Transverse colon (tissue), 4 donors: Measurements from ENCODE around the gene VAV2. TPM values are rescaled to one million over a fixed set of nuclear protein-coding genes. Genes with fewer than 3 reads are reported as not detected.

Experiments
- DNase-seq: peaks from one replicate; pipeline ENCODE4 v3.0.0-alpha.2; 2019
- H3K27ac ChIP-seq, 4 donors: fragments of 200-600 bp; sonication (generic); 2 replicates each; pipeline ENCODE4 v1.5.1; 2016 to 2018; ENCODE audit warnings: inconsistent platforms in 4 of 4
- H3K27me3 ChIP-seq: fragments of 200-600 bp; sonication (generic); 2 replicates; pipeline ENCODE4 v1.5.1; 2017; ENCODE audit warnings: inconsistent platforms
- H3K36me3 ChIP-seq, 4 donors: fragments of 200-600 bp; sonication (generic); 2 replicates each; pipeline ENCODE4 v1.5.1; 2017 to 2019; ENCODE audit warnings: inconsistent platforms in 4 of 4
- H3K4me1 ChIP-seq, 4 donors: fragments of 200-600 bp; sonication (generic); 2 replicates each; pipeline ENCODE4 v1.5.1; 2017 to 2020; ENCODE audit warnings: inconsistent platforms in 4 of 4
- H3K4me3 ChIP-seq, 4 donors: fragments of 200-600 bp; sonication (generic); 1 replicate in 1 of 4; 2 replicates in 3 of 4; pipeline versions ENCODE4 v1.5.1 to v1.6.1; 2017 to 2019; ENCODE audit warnings: inconsistent platforms in 4 of 4
- H3K9me3 ChIP-seq, 2 donors: fragments of 200-600 bp; sonication (generic); 2 replicates each; pipeline ENCODE4 v1.5.1; 2017 to 2019; ENCODE audit warnings: inconsistent platforms in 2 of 2
- EP300 ChIP-seq: sonication (generic); formaldehyde crosslinking; IDR thresholded peaks from one replicate; pipeline ENCODE4 v1.6.1; 2017; ENCODE audit warnings: antibody characterized with exemption, low read depth
- POLR2A ChIP-seq: fragments of 450-650 bp; IDR thresholded peaks from one replicate; pipeline ENCODE4 v1.6.1; 2016; ENCODE audit warnings: antibody characterized with exemption, mild to moderate bottlenecking, moderate library complexity
- POLR2AphosphoS5 ChIP-seq, 3 donors: sonication (generic); formaldehyde crosslinking; IDR thresholded peaks; one replicate each; pipeline ENCODE4 v1.6.1; 2016; ENCODE audit warnings: antibody characterized with exemption in 3 of 3
- WGBS, 2 donors: methylation state at CpG; one replicate each; pipeline ENCODE4 v1.1.5; 2018; ENCODE audit warnings: low coverage in 1 of 2; 5-methylcytosine and 5-hydroxymethylcytosine counted together
- in situ Hi-C, 4 donors: fragments of 200-750 bp; cut with MboI; loops; one replicate each; pipeline versions ENCODE4 v1.15.0 to v1.15.1; 2017; ENCODE audit warnings: low sequenced_read_pairs in 3 of 4, low pct_ligation_motif_present in 1 of 4, low pct_unique_long_range_greater_than_20kb in 1 of 4
- intact Hi-C: fragments of 100-400 bp; cut with DNase I; formaldehyde crosslinking; loops from one replicate; pipeline ENCODE4 v1.15.1; 2023; ENCODE audit warnings: low total_unique reads
- total RNA-seq, 4 donors: library from RNA; depleted of rRNA; stranded (reverse); fragments of >200 nt; gene quantifications; one replicate each; pipeline ENCODE4 v1.1.0, GENCODE V29; 2016
- TF ChIP-seq, protein P1 (sequence below), 5 experiments: fragments of 200-600 bp in 3 of 5; fragments of 450-650 bp in 2 of 5; sonication (generic) in 3 of 5; IDR thresholded peaks; 1 replicate in 2 of 5; 2 replicates in 3 of 5; pipeline ENCODE4 v1.5.1; 2016 to 2017; ENCODE audit warnings: antibody characterized with exemption in 5 of 5, inconsistent platforms in 3 of 5, mild to moderate bottlenecking in 2 of 5, moderate library complexity in 1 of 5

VAV2 gene
- total RNA-seq, 4 donors from 2014 or later: 8.2 to 52.4 (median 24.5) TPM

DNA sequence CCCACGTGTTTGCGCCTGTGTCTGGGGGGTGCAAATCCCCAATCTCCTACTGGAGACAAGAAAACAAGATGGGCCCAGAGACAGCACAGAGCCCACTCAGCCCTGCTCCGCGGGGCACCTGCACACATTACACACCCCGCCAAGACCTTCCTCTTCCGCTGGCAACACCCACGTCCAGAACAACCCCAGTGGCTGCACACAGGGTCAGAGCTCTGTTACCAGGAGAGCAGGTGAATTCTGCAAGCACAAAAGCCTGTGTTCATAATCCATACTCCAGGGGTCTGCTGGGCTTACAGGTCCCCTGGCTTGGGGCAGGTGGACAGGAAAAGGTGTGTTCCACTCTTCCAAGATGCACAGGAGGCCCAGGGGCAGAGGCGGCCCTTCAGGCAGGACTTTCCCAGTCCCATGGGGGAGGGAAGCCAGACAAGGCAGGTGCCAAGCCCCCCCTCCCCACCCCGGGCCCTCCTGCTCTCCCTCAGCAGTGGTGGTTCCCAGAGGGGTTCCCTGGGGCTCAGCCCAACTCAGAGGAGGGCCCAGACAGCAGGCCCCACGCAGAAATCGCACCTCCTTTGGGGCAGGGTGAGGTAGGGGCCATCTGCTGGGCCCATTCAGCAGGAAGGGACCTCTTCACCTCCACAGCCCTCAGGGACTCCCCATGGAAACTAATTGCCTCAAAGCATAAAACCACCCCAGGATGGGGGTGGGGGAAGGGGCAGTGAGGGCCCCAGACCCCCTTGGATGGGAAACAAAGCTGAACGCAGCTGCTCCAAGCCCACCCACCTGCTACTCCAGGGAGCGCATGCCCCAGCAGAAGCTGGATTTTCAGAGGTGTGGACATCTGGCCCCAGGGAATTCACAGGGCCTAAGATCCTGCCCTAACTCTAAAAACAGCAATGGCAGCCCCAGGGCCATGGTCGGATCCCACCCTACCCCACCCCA, 105.3 kb downstream of the VAV2 start:
- Histone ChIP-seq H3K4me1 (peaks cover 0 to 4% (median 0%) of the 10 kb centered on the region in 4 donors), H3K27me3 (no peaks in the 10 kb centered on the region), H3K9me3 (no peaks in the 10 kb centered on the region), H3K36me3 (no peaks in the 10 kb centered on the region), H3K27ac (no peak overlapping the region), H3K4me3 (no peak overlapping the region)
- in situ Hi-C loops (no loop called here), intact Hi-C loops (no loop called here)
- no peak for DNase-seq
- TF ChIP-seq EP300: no peak
- TF ChIP-seq POLR2A: no peak
- TF ChIP-seq POLR2AphosphoS5 (IDR thresholded peaks at IDR 0.05): no peak
- TF ChIP-seq, protein P1, sequence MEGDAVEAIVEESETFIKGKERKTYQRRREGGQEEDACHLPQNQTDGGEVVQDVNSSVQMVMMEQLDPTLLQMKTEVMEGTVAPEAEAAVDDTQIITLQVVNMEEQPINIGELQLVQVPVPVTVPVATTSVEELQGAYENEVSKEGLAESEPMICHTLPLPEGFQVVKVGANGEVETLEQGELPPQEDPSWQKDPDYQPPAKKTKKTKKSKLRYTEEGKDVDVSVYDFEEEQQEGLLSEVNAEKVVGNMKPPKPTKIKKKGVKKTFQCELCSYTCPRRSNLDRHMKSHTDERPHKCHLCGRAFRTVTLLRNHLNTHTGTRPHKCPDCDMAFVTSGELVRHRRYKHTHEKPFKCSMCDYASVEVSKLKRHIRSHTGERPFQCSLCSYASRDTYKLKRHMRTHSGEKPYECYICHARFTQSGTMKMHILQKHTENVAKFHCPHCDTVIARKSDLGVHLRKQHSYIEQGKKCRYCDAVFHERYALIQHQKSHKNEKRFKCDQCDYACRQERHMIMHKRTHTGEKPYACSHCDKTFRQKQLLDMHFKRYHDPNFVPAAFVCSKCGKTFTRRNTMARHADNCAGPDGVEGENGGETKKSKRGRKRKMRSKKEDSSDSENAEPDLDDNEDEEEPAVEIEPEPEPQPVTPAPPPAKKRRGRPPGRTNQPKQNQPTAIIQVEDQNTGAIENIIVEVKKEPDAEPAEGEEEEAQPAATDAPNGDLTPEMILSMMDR (IDR thresholded peaks at IDR 0.05): no peak
- WGBS, 2 donors: 86% methylated on average over 13 of the region's 14 CpGs; no CpG with 5 or more reads in 1 of the 2 donors

DNA sequence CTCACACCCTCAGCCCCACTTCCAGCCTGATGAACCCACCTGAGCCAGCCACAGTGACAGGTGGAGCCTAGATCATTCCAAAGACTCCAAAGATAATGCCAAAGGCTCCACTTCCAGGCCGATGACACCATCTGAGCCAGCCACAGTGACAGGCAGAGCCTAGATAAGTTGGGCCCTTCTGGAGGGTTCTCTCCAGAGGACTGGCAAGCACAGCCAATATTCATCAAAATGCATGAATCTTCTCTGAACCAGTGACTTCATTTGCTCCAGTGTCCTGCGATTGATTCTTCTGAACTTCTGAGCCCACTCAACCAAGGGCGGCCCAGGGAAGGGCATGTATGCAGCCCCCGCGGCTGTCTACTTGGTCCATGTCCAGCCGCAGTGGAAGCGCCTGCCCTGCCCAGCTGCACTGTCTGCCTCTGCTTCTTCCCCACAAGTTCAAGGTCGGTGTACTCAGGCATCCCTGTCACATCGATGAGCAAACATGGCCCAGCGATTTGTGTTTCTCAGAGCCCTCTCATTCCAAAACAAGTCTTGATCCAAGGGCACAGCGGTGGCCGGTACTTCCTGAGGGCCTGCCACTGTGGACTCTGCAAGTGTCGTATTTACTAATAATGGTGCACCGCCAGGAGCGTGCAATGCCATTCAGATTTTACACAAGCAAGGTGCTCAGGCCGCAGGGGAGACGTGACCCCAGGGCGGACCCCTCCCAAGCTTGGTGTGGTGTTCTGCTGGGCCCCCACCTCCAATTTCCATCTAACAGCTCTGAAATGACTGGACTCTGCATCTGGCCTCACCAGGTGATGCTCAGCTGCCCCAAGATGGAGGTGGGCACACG, 107.0 kb downstream of the VAV2 start:
- Histone ChIP-seq H3K36me3 (no peaks in the 10 kb centered on the region), H3K27me3 (no peaks in the 10 kb centered on the region), H3K9me3 (no peaks in the 10 kb centered on the region), H3K4me1 (peaks cover 0 to 4% (median 0%) of the 10 kb centered on the region in 4 donors), H3K4me3 (no peak overlapping the region), H3K27ac (no peak overlapping the region)
- DNase-seq: no peak
- intact Hi-C loops: no loop called here
- in situ Hi-C loops: no loop called here
- 93% methylated on average over 19 of the region's 19 CpGs; no CpG with 5 or more reads in 1 of the 2 donors for WGBS, 2 donors
- TF ChIP-seq POLR2AphosphoS5 (IDR thresholded peaks at IDR 0.05) (no peak), POLR2A (no peak), EP300 (no peak)
- TF ChIP-seq, protein P1 (IDR thresholded peaks at IDR 0.05): no peak

DNA sequence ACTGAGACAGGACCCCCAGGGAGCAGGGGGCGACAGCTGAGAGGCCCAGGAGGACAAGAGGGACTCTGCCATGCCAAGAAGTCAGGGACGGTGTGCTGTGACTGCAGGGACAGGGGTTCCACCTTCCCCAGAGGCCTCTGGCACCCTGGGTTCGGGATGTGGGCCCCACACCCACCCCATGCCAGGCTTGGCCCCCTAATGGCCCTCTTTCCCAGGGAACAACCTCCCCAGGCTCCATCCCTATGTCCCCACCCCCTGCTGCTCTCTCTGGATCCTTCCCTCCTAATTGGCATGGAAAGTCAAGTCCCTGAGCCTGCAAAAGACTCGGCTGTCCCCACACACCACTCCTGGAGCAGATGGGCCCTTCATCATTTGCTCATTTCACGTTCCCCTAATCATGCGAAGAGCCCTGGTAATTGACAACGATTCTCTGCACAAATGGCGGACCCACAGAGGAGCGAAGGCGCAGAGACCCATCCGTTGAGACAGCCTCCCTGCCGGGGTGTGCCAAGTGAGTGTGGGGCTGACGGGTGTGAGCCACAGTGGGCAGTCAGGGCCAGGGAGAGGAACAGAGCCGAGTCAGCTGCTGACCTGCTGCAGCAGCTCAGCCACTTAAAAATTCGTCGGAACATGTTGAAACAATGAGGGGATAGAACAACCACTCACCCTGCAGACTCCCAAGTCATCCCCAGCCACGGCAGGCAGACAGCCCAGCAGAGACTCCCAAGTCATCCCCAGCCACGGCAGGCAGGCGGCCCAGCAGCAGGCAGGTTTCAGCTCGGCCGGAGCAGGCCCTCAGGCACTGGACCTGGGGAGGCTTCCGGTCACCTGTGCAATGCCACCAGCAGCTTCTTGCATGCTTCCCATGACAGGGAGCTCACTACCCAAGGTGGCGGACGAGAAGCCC, 109.0 kb downstream of the VAV2 start:
- intact Hi-C loops: no loop called here
- H3K27me3 ChIP-seq: no peaks in the 10 kb centered on the region
- H3K36me3 ChIP-seq: no peaks in the 10 kb centered on the region
- no peaks in the 10 kb centered on the region for H3K9me3 ChIP-seq
- in situ Hi-C loops: no loop called here
- H3K4me1 ChIP-seq: no peaks in the 10 kb centered on the region
- H3K27ac ChIP-seq: no peak overlapping the region
- 90% methylated on average over 24 of the region's 24 CpGs; no CpG with 5 or more reads in 1 of the 2 donors for WGBS, 2 donors
- H3K4me3 ChIP-seq: no peak overlapping the region
- TF ChIP-seq EP300 (no peak), POLR2AphosphoS5 (IDR thresholded peaks at IDR 0.05) (no peak), POLR2A (no peak)
- TF ChIP-seq, protein P1 (IDR thresholded peaks at IDR 0.05): no peak
- DNase-seq: no peak
